ENCODE results near the gene TSC2.

The TSC2 gene

DNA sequence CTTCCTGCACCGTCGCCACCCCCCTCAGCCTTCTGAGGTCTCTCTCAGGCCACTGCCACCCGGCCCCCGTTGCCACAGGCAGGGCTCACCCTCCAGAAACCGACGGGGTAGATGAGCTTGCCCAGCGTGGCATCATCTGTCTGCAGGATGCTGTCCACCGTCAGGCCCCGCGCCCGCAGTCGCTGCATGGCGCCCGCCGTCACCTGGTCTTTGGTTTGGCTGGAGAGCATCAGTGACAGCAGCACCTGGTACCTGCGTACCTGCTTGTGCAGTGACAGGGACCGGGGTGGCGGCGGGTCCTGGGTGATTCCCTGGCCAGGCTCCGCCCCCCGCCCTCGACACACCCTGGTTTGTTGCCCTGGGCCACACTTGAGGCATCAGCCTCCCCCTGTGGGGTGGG lies 3.2 kb upstream of the TSC2 start:
- no peak for DNase-seq

DNA sequence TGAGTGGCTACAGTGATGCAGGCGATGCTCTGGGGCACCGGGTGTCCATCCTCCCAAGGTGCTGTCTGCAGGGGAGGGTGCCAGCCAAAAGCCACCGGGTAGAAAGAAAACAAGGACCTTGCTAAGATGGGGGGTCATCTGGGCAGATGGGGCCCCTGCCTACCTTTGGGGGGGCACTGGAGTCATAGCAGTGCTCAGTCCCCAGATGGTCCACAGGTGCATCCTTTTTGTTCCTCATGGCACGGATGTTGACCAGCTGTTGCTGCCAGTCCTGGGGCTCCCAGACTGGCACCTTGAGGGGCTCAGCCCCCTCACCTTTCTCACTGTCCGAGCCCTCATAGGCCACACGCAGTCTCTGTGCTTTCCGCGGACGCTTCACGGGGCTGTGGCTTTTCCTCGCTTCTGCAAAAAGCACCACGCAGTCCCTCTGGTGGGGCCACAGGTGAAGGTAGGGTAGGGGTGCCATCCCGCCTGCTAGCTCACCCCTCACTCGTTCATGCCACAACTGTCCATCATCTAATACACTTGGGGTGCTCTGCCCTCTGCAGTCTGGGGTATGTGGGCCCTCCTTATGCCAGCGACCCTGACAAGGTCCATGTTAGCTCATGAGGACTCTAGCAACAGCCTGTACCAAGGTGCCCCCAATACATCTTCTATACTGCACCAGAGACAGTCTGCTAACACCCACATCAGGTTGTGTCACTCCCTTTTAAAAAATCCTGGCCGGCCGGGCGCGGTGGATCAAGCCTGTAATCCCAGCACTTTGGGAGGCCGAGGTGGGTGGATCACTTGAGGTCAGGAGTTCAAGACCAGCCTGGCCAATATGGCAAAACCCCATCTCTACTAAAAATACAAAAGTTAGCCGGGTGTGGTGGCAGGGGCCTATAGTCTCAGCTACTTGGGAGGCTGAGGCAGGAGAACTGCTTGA lies 1.6 kb upstream of the TSC2 start:
- no peak for DNase-seq

DNA sequence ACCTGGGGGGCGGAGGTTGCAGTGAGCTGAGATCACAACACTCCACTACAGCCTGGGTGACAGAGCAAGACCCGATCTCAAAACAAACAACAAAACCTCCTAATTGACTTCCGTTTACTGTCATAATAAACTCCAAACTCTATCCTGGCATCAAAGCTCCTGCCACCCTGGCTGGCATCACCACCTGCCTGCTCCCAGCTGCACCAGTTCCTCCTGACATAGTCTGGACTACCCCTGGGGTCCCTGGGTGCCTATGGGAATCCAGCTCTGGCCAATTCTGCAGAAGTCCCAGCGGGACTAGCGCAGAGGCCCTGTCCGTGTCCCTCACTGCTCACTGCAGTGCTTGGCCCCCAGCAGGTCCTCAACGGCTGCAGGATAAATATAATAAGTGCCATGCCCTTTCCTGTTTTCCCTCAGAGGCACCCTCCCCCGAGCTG lies 874 bp upstream of the TSC2 start:
- DNase-seq: no peak

DNA sequence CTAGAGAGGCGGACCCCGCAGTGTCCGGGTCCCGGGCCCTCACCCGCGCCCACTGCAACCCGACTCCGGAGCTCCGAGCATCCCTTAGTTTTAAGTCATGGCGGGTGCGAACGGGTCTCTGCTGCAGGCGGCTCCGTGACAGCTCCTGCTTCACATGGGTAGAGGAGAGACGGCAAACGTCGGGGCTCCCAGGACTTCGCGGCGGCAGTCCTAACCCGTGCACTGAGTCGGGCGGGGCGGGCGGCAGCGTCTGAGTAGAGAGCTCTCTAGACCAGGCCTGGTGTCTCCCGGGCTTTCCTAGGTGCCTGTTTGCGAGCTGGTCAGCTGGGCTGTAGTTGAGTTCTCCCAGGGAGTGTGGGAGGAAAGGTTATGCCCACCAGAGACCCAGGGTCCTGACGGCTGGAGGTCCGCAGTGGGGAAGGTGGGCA lies 345 bp downstream of the TSC2 start:
- DNase-seq: no peak

DNA sequence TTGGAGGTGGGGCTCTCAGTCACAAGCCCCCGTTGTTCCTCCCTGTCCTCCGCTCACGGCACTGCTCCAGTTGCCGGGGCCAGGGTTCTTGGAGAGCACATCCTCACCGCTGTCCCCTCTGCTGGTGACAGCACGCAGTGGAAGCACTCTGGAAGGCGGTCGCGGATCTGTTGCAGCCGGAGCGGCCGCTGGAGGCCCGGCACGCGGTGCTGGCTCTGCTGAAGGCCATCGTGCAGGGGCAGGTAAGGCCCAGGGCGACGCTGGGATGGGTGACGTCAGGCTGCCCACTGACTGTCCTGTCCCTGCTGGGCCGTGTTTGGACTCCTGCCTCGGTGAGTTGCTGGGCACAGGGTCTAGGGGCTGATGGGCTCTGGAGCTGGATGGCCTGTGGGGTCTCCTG lies 5.4 kb downstream of the TSC2 start:
- no peak for DNase-seq

DNA sequence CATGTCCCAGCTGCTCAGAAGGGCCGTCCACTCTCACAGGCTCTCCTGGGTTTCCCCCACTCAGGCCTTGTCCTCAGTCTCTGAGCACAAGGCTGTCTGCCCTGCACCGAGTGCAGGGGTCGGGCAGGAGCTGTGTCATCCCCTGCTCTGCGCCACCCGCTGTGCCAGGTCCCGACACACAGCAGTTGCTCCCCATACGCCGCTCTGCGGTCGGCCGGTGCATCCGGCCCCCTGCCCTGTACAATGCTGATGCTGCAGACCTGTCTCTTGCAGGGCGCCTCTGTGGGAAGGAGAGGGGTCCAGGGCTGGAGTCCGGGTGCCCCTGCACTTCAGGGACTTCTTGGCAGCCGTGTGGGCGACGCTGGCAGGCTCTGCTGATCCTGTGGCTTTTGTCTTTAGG lies 6.1 kb downstream of the TSC2 start:
- DNase-seq: no peak

DNA sequence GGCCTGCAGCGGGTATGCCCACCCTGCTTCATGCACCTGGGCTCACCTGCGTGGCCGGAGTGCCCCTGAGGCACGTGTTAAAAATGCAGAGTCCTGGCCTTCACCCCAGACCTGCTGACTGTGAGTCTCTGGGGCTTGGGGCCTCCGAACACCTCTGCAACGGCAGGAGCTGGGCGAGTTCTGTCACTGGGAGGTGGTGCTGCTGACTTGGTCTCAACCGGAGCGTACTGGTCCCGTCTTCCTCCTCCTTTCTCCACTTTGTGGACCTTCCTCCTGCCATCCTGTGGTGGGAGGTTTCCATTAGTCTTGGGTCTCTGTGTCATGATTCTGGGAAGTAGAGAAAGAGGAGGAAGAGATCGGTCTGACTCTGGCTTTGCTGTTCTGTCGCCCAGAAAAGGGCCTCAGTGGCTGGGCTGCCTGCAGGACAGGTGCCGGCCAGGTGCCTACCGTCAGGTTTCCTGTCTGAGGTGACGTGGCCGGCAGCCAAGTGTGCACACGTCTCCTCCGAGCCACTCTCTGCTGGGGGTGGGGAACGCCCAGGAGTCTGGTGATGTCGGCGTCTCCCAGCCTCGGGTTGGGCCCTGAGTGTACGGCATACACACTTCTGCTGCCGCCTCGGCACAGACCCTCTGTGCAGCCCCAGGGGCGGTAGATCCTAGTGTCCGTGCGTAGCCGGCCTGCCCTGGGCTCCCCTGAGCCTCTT lies 6.9 kb downstream of the TSC2 start:
- DNase-seq: no peak

DNA sequence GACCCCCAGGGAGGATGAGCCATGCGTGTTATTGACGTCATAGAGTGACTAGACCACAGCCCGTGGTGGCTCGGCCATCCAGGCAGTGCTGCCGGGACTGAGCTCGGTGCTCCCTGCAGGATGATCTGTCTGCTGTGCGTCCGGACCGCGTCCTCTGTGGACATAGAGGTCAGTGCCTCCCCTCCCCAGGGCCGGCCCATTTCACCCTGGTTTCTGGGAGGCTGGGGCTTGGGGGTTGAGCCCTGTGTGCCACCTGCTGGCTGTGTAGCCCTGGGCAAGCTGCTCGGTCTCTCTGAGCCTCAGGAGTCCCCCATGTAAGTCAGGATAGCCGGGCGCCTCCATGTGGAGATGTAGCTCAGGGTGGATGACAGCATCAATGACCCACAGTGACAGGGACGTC lies 8.3 kb downstream of the TSC2 start:
- DNase-seq: no peak

DNA sequence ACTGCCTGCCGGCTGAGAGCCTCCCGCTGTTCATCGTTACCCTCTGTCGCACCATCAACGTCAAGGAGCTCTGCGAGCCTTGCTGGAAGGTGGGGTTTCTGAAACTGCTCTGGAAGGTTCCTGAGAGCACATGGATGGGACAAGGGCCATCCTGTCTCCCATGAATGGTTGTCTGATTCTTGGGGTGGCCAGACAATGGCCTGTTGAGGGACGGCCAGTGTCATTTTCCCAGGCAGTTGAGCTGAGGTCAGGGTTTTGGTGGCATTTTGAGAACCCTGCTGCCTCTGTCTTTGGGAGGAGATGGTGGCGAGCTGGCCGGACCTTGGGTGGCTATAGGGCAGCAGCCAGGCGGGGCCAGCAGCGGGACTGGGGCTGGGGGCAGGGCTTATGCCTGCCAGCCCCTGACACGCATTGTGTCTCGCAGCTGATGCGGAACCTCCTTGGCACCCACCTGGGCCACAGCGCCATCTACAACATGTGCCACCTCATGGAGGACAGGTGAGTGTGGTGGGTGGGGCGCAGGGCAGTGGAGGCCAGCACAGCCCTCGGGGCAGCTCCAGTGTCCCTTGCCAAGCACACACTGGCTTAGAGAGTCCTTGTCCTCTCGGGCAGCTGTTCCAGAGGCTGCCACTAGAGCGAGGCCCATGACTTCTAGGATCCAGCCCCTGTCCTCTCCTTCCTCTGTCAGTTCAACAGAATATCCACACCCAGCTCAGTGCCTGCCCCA lies 9.1 kb downstream of the TSC2 start:
- no peak for DNase-seq

DNA sequence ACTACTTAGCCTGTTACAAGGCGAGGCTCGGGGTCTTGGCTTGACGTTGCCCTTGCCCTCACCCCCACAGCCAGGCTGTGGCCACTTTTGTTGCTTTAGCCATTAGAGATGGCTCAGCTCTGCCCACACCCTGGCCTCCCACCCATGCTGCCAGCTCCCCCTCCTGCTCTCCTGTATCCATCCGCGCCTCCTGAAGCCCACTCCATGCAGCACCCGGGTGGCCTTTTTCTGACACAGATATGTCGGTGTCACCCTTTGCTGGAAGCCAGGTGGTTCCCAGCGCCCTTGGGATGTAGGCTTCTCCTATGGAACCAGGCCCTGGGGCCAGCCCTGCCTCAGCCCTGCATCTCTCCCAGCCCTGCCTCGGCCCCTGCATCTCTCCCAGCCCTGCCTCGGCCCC lies 9.7 kb downstream of the TSC2 start:
- no peak for DNase-seq

DNA sequence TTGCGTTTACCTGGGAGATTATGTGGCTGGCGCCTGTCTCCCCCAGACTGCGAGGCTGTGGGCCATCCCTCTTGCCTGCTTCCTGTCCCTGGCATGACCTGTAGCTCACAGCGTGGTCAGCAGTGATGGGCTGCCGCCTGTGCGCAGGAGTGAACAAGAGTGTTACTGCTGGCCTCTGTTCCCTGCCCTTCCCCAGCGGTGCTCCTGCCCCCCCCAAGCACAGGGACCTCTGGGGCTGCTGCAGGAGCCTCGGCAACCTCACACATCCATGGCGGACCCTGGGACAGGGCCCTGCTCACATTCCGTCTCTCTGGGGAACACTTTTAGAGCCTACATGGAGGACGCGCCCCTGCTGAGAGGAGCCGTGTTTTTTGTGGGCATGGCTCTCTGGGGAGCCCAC lies 10.6 kb downstream of the TSC2 start:
- no peak for DNase-seq

DNA sequence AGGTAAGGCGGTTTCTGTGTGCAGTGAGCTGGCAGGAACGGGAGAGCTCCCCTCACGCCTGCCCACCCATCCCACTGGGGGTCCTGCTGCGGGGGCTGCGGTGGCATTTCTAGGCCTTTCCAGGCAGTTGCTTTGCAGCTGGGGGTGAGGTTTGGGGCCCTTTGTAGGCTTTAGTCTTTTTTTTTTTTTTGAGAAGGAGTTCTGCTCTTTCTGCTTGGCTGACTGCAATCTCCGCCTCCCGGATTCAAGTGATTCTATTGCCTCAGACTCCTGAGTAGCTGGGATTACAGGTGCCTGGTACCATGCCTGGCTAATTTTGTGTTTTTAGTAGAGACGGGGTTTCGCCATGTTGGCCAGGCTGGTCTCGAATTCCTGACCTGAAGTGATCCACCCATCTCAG lies 11.1 kb downstream of the TSC2 start:
- no peak for DNase-seq

DNA sequence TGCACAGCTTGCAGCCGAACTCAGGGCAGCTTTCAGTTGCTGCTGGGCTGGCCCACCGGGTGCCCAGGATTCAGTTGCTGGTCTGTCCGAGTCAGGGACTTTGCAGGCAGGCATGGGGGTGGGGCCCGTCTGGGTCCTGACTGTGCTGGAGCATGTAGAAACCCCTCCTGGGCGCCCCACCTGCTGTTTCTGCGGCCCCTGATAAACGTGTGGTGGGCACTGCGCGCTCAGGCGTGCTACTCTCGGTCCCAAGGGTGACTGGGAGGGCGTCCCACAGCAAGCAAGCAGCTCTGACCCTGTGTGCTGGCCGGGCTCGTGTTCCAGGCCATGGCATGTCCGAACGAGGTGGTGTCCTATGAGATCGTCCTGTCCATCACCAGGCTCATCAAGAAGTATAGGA lies 12.6 kb downstream of the TSC2 start:
- DNase-seq: no peak

DNA sequence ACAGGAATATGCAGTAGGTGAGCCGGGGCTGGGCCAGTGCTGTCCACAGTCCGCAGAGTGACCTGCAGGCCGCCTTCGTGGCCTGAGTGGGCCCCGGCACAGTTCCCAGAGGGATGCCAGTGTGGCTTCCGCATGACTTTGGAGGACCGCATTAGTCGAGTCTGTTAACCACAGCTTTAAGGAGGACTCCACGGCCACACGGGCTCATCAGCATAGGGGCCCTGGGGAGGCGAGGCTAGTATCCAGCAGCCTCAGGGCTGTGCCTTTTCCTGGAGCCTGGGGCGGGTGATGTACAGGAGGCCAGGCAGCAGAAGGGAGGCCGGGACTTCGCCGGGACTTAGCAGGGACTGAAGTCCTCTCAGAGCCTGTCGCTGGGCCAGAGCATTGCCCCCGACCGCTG lies 13.2 kb downstream of the TSC2 start:
- no peak for DNase-seq

DNA sequence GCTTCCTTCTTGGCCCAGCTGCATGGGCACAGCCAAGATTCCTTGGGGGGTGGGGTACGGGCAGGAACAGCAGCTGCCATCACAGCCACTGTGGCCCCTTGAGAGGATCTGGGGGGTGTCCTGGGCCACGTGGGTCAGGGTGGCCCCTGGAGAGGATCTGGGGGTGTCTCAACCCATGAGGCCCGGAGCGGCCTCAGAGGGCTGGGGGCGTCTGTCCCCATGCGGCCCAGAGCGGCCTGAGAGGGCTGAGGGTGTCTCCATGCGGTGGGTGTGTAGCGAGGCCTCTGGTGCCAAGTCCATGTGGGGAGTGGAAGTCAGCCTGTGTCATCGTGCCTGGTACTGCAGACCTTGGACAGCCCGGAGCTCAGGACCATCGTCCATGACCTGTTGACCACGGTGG lies 13.7 kb downstream of the TSC2 start:
- no peak for DNase-seq

DNA sequence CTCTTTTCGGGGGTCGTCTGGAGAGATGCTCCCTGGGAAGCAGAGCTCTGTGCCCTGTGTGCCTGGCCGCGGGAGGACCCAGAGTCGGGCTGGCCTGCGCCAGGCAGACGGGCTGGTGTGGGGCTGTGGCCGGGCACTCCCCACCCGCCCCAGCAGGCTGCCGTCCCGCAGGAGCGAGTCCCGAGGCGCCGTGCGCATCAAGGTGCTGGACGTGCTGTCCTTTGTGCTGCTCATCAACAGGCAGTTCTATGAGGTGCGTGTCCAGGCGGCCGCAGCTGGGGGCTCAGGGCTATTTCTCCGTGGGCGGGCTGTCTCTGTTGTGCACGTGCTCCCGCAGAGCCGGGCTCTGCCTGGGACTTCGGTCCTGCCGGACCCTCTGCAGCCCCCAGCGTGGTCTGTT lies 15.0 kb downstream of the TSC2 start:
- DNase-seq: no peak

DNA sequence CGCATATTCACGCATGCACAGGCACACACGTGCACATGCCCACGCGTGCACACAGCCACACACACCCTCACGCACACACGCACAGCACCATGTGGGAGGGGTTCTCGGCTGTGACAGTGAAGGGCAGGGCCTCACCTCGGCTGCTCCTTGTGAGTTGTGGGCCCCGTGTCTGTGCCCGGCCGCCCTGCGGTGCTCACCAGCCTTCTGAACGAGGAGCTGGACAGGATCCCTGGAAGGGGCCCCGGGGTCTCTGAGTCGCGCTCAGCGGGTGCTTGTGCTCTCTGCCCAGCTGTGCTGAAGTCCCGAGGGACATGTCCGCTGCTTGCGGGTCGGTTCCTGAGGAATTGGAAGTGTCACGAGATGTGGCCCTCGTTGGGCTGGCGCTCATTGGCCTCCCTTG lies 16.1 kb downstream of the TSC2 start:
- DNase-seq: no peak

DNA sequence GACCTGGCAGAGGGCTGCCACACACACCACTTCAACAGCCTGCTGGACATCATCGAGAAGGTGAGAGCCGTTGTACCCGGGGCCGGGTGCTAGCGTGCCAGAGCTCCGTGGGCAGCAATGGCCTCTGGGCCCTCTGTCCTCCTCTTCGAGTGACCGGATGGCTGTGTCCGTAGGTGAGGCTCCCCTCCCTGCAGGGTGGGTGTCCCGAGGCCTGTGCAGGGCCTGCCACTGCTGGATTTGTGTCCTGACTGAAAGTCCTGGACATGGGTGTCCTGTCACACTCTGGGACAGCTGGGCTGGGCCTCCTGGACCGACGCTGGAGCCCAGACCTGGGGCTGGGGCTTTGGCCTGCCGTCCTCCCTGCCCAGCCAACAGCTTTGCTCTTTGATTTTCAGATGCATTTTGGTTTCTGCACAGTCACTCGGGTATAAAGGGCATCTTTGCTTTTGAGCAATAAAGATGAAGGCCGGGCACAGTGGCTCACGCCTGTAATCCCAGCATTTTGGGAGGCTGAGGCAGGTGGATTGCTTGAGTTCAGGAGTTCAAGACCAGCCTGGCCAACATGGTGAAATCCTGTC lies 16.7 kb downstream of the TSC2 start:
- no peak for DNase-seq

DNA sequence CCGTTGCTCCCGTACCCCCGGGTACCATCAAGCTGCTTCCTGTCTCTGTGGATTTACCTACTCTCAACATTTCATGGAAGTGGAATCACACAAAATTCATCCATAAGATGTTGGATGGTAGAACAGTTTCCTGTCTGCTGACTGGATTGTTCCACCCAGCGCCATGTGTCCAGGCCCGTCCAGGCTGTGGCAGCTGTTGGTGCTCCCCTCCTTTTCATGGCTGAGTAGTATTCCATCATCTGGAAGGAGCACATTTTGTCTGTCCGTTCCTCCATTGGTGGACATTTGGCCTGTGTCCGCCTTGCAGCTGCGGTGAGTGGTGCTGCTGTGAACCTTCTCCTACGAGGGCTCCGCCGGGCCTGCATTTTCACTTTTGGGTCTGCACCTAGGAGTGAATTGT lies 18.4 kb downstream of the TSC2 start:
- no peak for DNase-seq

DNA sequence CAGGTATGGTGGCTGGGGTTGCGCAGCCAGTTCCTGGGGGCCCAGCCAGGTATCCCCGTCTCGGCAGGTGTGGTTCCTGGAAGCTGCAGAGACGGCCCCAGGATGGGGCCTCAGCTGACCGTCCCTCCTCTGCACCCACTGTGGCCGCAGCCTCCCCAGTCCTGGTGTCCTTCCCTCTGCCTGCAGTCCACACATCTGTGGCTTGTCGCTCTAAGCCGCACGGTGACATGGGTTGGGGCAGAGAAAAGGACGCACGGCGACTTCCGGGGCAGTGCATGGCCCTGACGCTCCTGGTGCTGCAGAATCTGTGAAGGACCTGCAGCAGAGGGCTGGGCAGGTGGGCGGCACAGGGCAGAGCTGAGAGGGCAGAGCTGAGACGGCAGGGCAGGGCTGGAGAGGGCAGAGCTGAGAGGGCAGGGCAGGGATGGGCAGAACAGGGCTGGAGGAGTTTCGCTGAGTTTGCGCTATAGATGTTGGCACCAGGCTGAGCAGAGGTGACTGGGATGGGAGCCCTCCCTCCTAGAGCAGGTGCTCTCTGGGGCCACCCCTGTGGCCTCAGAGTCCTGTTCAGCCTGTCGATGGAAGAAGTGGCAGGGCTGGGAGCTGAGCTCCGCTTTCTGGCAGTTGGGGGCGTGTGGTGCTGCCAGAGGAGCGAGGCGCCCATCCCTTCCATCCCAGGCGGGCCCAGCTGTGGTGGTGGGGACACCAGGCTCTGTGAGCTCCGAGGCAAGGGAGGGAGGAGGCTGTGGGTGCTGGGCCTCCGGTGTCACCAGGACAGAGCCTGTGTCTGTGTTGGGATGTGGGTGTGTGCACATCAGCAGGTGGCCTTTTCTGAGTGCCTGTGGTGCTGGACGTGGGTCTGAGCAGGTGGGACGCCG lies 23.0 kb downstream of the TSC2 start:
- DNase-seq: no peak

DNA sequence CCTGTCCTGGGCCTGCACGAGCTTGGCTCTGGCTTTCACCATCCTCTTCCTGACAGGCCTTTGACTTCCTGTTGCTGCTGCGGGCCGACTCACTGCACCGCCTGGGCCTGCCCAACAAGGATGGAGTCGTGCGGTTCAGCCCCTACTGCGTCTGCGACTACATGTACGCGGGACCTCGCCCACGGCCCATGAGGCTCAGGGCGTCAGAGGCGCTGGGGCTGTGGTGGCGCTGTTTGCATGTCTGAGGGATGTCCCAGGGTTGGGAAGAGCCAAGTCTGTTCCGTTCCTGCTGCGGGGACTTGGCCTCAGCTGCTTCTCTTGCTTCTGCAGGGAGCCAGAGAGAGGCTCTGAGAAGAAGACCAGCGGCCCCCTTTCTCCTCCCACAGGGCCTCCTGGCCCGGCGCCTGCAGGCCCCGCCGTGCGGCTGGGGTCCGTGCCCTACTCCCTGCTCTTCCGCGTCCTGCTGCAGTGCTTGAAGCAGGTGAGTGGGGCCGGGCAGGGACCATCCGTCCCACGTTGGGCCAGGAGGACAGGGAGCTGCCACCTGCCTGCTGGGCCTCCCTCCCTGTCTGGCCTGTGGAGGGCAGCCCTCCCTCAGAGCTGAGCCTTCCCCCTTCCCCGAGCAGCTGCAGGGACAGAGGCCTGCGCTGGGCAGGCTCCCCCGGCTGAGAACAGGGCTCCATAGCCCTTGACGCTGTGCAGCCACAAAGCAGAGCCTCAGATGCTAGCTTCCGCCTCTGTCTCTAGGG lies 23.8 kb downstream of the TSC2 start:
- DNase-seq: no peak

DNA sequence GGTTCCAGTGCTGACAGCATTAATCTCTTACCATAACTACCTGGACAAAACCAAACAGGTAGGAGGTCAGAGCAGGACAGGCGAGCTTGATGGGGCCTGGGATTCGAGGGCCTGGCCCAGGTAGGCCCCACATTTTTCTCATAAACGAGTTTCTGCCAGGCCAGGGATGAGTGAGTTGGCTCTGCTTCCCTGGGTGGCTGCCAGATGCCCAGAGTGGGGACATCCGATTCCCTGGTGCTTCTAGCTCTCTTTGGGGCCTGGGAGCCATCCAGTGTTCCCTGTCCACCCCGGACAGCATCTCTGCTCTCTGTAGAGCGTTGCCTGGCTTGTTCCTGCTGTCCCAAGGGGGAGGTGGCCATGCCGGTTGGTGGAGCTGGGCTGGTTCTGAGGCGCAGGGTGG lies 25.1 kb downstream of the TSC2 start:
- no peak for DNase-seq
